ENCODE data around the gene ATP11A.

Gene ATP11A

DNA sequence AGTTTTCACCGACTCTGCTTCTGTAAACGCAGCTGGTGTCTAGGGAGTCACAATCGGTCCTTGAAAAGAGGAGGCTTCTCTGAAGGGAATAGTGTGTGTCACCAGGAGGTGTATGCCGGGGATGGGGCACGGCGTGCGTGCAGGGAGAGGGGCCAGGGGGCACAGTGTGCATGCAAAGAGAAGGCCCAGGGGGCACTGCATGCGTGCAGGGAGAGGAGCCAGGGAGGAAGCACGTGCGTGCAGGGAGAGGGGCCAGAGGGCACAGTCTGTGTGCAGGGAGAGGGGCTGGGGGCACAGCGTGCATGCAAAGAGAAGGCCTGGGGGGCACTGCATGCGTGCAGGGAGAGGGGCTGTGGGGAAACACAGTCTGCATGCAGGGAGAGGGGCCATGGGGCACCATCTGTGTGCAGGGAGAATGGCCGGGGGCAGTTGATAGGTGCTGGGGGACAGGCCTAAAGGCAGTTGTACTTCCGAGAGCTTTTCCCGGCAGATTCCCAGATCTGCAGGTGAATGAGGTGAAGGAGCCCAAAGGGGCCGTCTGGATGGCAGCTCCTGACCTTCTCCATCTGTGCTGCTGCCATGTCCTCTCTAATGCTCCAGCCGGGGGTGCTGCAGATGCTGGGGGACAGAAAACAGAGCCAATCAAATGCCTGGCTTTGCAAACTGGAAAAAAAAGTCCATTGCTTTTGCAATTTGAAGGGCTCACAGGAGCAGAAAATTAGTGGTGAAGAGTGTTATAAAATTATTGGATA lies 36.4 kb downstream of the ATP11A start:
- no peak for FAIRE-seq

DNA sequence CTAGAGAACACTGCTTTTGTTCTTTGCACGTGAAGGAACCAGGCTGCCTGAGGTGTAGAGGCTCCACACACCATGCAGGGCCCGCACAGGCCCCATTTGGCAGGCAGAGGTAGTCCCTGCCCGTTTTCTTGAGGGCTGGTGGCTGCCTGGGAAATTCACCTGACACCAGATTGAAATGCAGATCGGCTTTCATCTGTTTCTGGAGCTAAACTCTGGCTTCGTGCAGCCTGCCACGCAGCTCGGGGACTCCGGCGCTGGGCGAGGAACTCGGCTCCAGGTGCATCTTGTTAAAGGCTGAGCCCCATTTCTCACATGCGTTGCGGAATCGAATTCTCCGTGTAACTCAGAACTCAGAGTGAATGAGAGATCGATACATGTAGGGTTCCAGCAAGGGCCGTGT lies 37.7 kb downstream of the ATP11A start:
- FAIRE-seq = no peak

DNA sequence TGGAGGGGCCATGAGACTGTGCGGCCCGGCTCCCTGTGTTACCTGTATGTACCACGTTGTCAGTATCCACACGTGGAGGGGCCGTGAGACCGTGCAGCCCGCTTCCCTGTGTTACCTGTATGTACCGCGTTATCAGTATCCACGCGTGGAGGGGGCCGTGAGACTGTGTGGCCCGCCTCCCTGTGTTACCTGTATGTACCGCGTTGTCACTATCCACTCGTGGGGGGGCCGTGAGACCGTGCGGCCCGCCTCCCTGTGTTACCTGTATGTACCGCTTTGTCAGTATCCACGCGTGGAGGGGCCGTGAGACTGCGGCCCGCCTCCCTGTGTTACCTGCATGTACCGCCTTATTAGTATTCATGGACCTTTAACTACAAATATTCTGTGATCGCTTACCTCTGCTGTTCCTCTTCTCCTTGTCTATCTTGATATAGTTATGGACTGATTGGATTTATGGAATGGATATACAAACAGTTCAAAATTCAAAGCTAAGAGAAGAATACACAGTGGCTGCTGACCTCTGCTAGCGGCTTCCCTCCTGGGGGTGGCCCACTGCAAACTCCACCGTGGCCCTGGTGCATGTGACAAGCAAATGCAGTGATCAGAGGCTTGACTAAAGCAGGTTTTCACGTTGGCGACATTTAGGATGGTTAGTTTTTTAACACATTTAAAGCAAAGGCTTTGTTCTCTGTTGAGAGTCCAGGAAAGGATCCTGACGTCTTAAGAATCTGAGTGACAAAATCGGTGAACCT lies 38.7 kb downstream of the ATP11A start:
- no peak for FAIRE-seq

DNA sequence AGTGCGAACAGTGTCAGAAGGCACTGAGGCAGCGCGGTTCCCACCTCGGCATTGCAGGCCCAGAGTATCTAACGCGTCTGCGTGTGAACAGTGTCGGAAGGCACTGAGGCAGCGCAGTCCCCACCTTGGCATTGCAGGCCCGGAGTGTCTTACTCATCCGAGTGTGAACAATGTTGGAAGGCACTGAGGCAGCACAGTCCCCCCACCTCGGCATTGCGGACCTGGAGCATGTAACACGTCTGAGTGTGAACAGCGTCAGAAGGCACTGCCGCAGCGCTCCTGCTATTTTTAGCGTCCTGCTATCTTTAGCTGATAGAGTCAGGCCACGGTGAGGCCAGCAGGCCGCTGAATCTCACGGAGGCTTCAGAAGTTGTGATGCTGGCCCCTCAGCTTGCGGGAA lies 39.6 kb downstream of the ATP11A start:
- no peak for FAIRE-seq

DNA sequence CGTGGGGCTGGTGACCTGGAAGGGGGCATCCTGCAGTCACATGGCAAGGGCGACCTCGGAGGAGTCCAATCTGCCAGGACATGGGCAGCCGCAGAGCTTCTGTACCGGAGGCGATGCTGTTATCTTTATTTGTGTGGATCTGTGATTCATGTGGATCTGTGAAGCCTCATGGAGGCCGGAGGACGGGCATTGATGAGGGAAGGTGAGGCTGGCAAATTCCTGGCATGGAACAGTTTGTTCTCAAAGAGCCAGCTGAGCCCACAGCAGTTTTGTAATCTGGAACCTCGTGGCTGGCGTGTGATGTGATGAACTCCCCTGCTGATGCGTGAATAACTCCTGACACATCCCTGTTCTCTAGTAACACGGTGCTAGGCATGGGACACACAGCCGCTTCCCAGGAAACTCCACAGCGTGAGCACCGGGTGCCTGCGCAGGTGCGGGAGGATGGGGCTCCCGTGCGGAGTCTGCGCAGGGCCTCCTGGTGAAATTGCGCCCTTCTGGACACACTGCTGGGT lies 40.4 kb downstream of the ATP11A start:
- FAIRE-seq = no peak

DNA sequence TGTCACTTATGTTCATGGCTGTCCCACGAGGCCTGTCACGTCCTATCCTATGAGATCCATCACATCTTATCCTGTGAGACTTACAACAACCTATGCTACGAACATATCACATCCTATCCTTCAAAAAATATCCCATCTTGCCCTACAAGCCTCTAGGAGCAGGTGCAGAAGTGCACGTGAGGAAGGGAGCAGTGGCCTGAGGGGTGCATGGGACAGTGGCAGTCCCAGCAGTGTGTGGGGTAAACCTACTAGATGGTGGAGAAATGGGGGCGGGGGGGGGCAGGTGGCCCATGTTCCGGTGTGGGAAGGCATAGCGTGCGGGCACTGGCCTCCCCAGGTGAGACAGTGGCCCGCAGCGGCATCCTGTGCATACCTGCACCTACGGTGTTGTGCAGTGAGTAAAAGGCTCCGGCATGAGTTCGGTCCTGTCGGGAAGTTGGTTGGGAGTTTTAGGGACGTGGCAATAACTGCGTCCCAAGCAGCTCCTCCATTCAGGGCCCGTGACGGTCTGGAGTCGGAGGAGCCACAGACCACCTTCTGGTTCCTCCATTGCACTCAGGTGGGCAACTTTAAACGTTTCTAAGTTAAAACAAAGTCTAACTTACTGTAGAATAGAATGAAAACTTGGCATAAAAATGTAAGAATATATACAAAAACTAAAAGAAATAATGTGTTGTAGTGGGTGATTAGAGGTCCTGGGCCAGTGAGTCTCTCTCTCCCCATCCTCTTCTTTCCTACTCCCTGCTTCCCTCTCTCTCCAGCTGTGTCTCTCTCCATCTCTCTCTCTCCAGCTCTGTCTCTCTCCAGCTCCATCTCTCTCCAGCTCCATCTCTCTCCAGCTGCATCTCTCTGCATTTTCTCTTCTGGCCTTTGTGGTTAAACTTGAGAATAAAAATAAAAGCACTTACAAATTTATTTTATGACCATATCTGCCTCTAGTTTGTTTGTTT lies 42.1 kb downstream of the ATP11A start:
- no peak for FAIRE-seq

DNA sequence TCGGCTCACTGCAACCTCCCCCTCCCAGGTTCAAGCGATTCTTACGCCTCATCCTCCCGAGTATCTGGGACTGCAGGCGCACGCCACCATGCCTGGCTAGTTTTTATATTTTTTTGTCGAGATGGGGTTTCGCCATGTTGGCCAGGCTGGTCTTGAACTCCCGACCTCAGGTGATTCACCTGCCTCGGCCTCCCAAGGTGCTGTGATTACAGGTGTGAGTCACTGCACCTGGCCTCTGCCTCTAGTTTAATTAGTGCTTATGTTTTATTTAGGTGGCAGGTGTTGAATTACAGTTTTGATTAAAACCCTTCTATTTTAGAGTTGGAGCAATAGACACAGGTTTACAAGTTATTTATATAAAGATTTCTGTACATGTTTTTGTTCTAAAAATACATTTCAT lies 42.8 kb downstream of the ATP11A start:
- no peak for FAIRE-seq

DNA sequence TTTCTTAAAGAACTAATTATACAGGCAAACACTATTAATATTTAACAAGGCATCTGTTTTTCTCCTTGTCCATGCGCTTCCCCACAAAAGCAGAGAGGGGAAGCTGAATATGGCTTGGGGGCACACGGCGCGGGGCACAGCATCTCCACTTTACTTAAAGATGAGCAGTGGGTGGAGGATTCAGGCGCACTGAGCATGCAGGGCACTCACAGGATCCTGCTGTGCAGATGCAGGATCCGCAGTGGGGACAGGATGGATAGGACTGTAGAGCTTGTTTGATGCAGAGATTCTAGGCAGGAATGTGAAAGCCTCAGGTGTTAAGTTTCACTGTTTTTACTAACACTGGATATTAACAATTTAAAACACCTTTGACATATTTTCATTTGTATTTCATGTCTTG lies 43.3 kb downstream of the ATP11A start:
- no peak for FAIRE-seq

DNA sequence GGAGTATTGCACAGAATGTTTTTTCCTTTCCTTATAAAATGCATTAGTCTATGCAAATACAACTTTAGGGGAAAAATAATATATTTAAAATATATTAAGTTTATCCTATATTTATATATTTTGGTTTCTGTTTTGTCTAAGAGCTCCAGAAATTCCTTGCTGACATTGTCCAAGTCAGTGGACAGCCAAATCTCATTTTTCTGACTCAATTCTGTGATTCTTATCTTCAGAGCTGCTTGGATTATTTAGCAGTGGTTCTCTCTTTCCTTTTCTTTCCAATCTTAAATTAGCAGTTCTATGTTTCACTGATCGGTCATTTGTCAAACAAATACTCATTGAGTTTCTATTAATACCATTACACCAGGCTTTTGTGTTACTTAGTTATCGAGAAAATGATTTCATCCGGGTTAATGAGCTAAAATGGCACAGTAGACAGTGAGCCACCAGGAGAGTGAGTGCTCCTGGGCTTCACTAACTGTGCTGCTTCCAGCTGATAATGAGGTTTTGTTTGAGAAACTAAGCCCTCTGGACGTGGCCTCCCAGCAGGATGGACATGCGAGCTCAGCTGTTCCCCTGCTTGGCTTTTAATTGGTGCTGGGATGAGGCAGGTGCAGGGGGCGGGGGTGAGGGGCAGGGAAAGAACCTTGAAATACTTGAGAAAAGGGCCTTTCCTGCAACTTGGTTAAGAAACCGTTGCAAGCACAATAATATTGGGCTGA lies 44.0 kb downstream of the ATP11A start:
- FAIRE-seq = no peak

DNA sequence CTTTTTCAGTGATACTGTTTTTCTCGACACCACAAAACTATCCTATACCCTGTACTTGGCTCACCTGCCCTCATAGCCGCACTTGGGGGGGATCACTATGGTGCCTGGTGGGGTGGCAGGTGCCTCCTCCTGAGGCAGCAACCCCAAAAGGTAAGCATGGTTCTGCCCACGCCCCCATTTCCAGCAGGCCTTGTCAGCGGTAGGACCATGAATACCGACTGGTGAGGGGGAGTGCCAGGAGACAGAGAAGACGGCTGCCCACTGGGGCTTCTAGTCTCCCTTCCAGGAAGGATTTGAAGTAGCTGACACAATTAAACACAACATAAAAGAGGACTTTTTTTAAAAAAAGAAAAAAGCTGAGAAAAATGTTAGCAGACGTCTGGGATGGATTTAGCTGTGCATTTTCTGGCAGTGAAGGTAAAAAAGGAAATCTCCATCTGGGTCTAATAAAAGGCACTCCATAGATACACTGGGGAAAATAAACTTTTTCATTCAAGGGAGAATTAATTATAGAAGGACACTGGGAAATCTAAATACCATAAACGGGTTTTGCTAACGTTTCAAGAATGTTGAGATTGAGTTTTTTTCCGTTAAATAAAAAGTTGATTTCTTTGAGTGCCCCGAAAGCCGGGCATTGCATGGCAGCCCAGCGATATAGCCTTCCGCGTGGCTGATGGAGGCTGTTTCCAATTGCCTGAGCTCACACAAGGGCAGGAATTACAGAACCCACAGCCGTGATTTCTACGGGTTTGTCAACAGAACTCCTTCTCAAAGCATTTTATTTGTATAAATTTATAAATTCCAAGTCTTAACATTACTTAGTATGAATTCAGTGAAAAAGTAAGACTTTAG lies 45.1 kb downstream of the ATP11A start:
- no peak for FAIRE-seq

DNA sequence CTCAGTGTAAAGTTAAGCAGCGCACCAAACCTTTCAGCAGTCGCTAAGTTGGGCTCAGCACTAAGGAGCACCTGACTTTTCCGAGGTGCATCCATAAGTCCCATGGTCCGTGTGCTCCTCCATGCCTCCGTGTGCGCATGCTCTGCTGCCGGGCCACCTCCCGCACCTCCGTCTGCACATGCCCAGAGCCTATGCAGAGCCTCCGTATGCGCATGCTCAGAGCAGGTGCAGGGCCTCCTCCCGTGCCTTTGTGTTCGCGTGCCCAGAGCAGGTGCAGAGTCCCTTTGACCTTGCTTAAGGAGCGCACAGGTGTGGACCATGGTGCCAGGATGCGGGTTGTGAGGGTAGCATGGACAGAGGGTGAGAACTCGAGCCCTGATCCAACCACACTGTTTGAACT lies 46.0 kb downstream of the ATP11A start:
- FAIRE-seq = no peak

DNA sequence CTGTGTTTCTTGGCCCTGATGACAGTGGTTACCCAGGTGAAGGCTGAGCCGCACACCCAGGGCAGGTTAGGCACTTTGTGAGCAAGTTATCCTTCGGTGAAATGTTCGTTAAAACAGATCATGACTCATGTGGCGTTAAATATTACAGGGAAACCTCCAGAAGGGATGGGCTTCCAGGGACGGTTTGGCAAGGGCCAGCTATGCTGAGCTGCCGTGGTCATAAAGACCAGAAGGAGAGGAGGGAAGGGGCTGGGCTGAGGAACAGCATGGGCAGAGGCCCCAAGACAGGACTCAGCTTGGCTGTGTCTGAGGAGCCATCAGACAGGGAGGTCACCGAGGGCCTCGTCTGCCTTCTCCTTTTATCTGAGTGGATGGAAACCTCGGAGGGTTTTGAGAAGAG lies 47.5 kb downstream of the ATP11A start:
- no peak for FAIRE-seq

DNA sequence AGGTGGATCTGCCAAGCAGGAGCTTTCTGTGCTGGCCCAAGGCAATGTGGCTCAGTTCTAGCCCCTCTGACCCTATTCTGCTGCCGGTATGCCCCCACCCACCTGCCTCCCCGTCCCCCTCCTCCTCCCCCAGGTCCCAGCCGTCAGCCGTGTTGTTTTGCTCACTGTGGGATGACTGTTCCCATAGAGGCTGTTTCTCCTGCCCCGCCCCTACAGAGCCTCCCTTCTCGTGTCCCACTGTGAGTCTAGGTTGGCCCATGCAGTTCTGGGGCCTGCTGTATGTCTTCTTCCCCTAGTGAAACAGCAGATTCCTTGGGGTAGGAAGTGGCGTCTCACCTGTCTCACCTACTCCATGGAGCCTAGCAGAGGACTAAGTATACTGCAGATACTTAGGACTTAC lies 48.8 kb downstream of the ATP11A start:
- FAIRE-seq = no peak

DNA sequence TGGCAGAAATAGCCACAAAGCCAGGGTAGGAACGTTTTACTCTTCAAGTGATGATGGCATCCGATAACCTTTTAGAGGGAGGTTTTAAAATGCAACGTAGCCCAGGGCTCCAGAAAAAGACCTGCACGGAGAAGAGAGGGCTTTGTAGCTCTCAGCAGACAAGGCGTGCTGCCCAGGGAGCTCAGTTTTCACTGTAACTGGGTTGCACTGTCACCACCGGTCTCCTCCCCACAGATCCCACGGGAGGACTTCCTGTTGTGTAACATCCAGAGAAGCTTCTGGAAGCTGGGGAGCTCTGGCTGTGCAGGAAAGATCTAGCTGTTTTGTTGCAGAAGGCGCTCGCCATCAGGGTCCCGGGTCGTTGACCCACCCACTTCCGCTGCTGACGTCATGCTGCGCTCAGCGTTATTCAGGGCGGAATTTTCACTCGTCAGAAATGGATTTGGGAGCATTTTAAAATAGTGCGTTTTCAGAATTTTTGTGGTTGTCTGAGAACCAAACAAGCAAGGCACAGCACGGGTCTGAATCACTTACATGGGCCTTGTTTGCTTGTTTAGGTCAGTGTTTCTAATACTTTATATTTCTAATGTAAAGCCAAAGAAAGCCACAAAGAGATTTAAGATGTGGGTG lies 50.8 kb downstream of the ATP11A start:
- no peak for FAIRE-seq

DNA sequence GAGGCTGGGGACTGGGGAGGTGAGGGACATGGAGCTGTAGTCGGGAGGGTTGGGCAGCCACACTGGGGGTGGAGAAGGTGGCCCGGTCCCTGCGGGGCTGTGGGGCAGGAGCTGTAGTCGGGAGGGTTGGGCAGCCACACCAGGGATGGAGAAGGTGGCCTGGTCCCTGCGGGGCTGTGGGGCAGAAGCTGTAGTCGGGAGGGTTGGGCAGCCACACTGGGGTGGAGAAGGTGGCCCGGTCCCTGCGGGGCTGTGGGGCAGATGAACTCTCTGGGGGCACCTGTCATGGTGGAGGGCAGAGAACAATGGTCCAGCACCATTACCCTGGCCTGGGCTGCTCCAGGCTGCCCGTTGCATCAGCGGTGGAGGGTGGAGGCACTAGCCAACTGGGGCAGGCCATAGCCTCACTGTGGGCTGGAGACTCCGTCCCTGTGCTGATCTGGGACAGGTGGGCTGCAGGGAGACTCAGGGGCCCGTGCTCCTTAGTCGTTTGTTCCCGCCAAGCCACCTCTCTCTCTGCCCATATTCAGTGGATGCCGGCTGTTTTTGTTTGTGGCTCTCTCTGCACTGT lies 51.4 kb downstream of the ATP11A start:
- FAIRE-seq = no peak

DNA sequence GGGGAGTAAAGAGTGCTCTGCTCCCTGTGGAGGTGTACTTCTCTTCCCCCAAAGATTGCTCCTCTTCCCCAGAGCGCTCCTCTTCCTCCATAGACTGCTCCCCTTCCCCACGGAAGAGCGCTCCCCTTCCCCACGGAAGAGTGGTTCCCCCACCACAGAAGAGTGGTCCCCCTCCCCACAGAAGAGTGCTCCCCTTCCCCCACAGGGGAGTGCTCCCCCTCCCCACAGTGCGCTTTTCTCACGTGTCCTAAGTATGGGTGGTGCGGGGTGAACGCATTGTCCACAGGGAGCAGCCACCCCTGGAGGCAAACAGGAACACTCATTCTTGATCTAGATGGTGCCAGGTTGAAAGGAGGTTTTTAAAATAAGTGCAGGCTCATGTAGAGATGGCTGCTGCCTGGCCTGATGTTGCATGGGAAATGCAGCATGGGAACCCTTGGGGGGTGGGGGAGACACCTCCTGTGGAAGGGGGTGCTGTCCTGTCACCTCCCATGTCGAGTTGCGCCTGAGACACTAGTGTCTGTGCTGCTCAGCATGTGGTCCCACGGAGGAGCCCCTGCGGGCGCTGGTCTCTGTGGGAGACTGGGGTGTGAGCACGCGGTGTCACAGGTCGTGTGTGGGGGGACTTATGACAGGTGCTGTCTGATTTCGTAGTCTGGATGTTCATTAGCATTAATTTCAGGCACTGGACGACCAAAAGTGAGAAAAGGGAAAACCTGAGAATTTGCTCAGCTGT lies 52.2 kb downstream of the ATP11A start:
- no peak for FAIRE-seq

DNA sequence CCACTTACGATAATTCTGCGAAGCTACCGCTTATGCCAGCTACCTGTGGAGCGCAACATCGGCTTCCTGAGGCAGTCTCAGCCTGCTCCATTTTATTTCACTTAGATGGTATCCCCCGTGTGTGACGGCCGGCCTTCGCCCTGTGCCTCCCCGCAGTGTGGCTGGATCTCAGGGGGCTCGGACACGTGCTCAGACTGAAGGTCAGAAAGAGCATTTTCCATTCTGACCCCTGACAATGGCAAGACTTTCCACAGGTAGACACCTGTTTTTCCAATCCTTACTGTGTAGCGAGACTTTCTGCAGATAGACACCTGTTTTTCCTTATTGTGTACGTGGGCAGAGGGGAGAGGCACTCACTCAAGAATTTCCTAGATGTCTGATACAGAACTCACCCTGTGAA lies 52.7 kb downstream of the ATP11A start:
- no peak for FAIRE-seq

DNA sequence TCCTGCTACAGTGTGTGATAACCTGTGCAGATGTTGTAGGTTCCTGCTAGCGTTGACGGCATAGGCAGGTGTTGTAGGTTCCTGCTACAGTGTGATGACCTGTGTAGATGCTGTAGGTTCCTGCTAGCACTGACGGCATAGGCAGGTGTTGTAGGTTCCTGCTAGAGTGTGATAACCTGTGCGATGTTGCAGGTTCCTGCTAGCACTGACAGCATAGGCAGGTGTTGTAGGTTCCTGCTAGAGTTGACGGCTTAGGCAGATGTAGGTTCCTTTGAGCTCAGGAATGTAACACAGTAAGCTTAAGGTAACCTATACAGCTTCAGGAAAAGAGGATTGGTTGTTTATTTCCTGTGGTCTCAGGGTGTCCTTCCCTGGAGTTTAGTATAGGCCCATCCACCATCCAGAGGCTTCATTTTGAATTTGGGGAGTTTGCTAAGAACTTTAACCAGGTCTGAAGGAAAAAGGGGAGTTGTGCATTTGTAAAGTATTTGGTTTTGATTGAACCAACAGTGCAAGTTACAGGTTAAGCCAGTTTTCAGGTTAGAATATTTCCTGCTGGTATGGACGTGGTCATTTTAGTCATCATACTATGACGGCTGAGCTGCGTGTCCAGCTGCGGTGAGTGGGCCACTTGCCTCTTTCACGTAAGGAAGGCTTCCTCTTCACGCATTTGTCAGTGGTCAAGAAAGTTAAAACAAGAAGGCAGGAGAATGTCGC lies 53.8 kb downstream of the ATP11A start:
- FAIRE-seq = no peak
